Measurements from ENCODE around the gene CKMT1A. TPM values are rescaled to one million over a fixed set of nuclear protein-coding genes. Genes with fewer than 3 reads are reported as not detected.

Gene CKMT1A
- not detected in 2 replicates for total RNA-seq

DNA sequence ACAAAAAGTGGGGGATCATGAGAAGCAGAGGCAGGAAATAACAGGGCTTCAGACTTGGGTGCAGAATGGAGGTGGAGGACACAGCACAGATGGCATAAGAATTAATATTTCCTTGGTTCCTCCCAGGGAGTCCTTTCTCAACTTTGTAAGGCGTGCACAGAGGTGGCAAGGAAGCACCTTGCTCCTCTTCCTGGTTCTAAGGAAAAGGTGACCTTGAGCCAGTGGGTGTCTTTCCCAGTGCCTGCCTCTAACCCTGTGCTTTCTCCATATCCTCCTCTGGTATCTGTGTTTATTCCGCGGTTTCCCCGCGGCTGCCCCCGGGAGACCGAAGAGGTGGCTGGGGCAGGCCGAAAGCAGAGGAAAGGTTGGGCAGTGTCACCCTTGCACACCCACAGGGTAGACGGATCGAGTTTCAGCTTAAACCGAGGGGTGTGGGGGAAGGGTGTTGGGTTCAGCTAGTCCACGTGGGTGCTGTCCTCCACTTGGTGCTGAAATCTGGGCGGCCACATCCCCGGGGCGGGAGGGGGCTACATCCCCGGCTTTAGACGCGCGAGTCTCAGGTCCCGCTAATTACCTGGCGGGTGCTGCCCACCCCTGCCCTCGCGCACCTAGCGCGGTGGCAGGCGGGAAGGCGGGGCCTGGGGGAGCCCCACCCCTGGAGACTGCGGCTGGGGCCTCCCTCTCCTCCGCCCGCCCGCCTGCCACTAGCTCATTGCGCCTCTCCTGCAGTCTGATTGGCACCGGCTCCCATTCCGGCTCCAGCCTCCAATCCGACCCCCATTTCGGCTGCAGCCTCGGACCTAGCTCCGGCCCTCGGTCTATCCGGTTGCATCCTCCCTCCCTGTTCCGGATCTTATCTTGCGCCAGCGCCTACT is at the start of gene CKMT1A:
CKMT1A (plus strand) TSS at position 712 of the 875 bp plus-strand sequence. CDS start 192 bp downstream, outside the sequence.

DNA sequence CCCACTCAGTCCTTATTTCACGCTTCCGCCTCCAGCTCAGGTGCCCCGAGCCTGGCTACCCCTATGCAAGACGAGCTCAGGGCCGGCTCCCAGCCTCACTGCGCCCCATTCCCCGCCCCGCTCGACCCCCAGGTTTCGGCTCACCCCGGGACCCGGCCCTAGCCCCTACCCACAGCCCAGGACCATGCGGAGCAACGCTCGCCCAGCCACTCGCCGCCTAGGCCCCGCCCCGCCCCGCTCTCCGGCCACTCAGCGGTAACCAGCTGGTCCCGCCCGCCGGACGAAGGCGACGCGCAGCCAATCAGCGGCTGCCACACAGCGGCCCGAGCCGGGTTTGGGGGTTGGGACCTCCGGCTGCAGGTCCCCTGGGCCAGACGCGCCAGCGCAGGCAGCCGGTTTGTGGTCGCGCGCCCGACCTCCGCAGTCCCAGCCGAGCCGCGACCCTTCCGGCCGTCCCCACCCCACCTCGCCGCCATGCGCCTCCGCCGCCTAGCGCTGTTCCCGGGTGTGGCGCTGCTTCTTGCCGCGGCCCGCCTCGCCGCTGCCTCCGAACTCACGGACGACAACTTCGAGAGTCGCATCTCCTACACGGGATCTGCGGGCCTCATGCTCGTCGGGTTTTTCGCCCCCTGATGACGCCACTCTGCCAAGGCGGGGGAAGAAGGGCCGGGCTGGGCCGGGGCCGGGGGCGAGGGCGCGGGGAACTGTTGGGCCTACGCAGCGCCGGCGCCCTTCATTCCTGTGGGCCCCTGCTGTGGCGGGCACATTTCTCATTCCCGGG is 44.8 kb upstream of the CKMT1A start, which contains the start of gene CATSPER2:
CATSPER2 (minus strand) TSS at position 196 of the 781 bp plus-strand sequence. CDS start 783 bp downstream, outside the sequence.

GRCh38 chr15:43746245-43746902 is 52.7 kb downstream of the CKMT1A start, which contains the start of gene PDIA3:
Gene PDIA3, plus strand, starts transcription at chr15:43746438. Its CDS starts 102 bp downstream, at chr15:43746540.

Other genes with a start within 250 kb of the CKMT1A start
- 68.0 and 71.2 TPM in 2 replicates for gene TP53BP1, start 200.7 kb upstream of the CKMT1A start, total RNA-seq
- 35.8 and 49.3 TPM in 2 replicates for gene MAP1A, start 176.3 kb upstream of the CKMT1A start, total RNA-seq
- gene PPIP5K1, start 103.7 kb upstream of the CKMT1A start, total RNA-seq = 18.8 and 27.0 TPM in 2 replicates
- gene CKMT1B, start 99.8 kb upstream of the CKMT1A start, total RNA-seq = not detected in 2 replicates
- under 0.01 TPM in 1 of 2 replicates, not detected in the other for gene STRC, start 75.1 kb upstream of the CKMT1A start, total RNA-seq
- 0.53 and 0.75 TPM in 2 replicates for gene CATSPER2, start 45.0 kb upstream of the CKMT1A start, total RNA-seq
- gene PDIA3, start 52.6 kb downstream of the CKMT1A start, total RNA-seq = 121 and 256 TPM in 2 replicates
- 2.4 and 3.4 TPM in 2 replicates for gene ELL3, start 83.1 kb downstream of the CKMT1A start, total RNA-seq
- gene SERF2, start 98.5 kb downstream of the CKMT1A start, total RNA-seq = 436 and 473 TPM in 2 replicates
- under 0.01 and 0.06 TPM in 2 replicates for gene SERINC4, start 106.4 kb downstream of the CKMT1A start, total RNA-seq
- gene HYPK, start 106.7 kb downstream of the CKMT1A start, total RNA-seq = 4.8 and 8.2 TPM in 2 replicates
- 26.2 and 28.4 TPM in 2 replicates for gene MFAP1, start 130.8 kb downstream of the CKMT1A start, total RNA-seq
- 12.7 and 20.5 TPM in 2 replicates for gene WDR76, start 133.1 kb downstream of the CKMT1A start, total RNA-seq